ENCODE measurements around the gene TRIM42.

- TF ChIP-seq CTCF (IDR thresholded peaks at IDR 0.05; ENCODE audit: control extremely low read depth in 1 of 3, insufficient read depth in 1 of 3, low read depth in 1 of 3, low read length in 3 of 3) (no peak), EP300 (IDR thresholded peaks at IDR 0.05; ENCODE audit: borderline replicate concordance in 1 of 2, low read depth in 2 of 2, low read length in 2 of 2) (no peak), POLR2AphosphoS5 (IDR thresholded peaks at IDR 0.05; ENCODE audit: low read depth, low read length) (no peak), GABPA (IDR thresholded peaks at IDR 0.05; ENCODE audit: borderline replicate concordance, insufficient read depth, low read length) (no peak), KDM1A (IDR thresholded peaks at IDR 0.05; ENCODE audit: borderline replicate concordance, low read length) (no peak), RAD21 (IDR thresholded peaks at IDR 0.05 in 1 of 2, conservative IDR thresholded peaks at IDR 0.05 in 1 of 2; ENCODE audit: low read depth in 2 of 2, low read length in 2 of 2) (no peak), PHF8 (conservative IDR thresholded peaks at IDR 0.05; ENCODE audit: low read depth, low read length) (no peak), POLR2A (IDR thresholded peaks at IDR 0.05; ENCODE audit: control extremely low read depth in 1 of 2, low read depth in 2 of 2, low read length in 2 of 2) (no peak), EZH2 (IDR thresholded peaks at IDR 0.05; ENCODE audit: low read depth, low read length, severe bottlenecking) (no peak), EGR1 (IDR thresholded peaks at IDR 0.05; ENCODE audit: borderline replicate concordance, low read depth, low read length) (no peak), MAFK (IDR thresholded peaks at IDR 0.05; ENCODE audit: low read depth, low read length) (no peak), CREB1 (IDR thresholded peaks at IDR 0.05) (no peak)
Observed at GRCh38 chr3:140630866-140631265, 47.0 kb upstream of the TRIM42 start.
